Panc1 (cell line): ENCODE measurements around the gene HEMGN.

Experiments used
- CTCF ChIP-seq: fragments of 450-650 bp; IDR thresholded peaks from 2 replicates; pipeline ENCODE4 v1.5.1; 2017; ENCODE audit warnings: mild to moderate bottlenecking
- TF ChIP-seq, protein P1 (sequence below), 2 experiments: IDR thresholded peaks; 2 replicates each; pipeline ENCODE4 v1.6.1; 2011 to 2012; ENCODE audit warnings: low read depth in 2 of 2, control low read depth in 1 of 2, low read length in 1 of 2, mild to moderate bottlenecking in 1 of 2, moderate library complexity in 1 of 2; ENCODE audit not compliant: insufficient read depth in 1 of 2

- TF ChIP-seq CTCF, result no peak
- TF ChIP-seq, protein P1, sequence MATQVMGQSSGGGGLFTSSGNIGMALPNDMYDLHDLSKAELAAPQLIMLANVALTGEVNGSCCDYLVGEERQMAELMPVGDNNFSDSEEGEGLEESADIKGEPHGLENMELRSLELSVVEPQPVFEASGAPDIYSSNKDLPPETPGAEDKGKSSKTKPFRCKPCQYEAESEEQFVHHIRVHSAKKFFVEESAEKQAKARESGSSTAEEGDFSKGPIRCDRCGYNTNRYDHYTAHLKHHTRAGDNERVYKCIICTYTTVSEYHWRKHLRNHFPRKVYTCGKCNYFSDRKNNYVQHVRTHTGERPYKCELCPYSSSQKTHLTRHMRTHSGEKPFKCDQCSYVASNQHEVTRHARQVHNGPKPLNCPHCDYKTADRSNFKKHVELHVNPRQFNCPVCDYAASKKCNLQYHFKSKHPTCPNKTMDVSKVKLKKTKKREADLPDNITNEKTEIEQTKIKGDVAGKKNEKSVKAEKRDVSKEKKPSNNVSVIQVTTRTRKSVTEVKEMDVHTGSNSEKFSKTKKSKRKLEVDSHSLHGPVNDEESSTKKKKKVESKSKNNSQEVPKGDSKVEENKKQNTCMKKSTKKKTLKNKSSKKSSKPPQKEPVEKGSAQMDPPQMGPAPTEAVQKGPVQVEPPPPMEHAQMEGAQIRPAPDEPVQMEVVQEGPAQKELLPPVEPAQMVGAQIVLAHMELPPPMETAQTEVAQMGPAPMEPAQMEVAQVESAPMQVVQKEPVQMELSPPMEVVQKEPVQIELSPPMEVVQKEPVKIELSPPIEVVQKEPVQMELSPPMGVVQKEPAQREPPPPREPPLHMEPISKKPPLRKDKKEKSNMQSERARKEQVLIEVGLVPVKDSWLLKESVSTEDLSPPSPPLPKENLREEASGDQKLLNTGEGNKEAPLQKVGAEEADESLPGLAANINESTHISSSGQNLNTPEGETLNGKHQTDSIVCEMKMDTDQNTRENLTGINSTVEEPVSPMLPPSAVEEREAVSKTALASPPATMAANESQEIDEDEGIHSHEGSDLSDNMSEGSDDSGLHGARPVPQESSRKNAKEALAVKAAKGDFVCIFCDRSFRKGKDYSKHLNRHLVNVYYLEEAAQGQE (IDR thresholded peaks at IDR 0.05; ENCODE audit: insufficient read depth in 1 of 2, low read depth in 2 of 2, low read length in 1 of 2), result no peak
These were observed 42.2 kb downstream of the HEMGN start for GRCh38 chr9:97895695-97896332.
